Subcutaneous abdominal adipose tissue (tissue), 5 donors: ENCODE data around the gene SLC35G3.
"Not testable (repeated sequence)": the region's sequence is repeated elsewhere in the genome, so short reads cannot be mapped to it uniquely, and the experiment has no call there.

Experiments
- H3K27ac ChIP-seq: one replicate; pipeline ENCODE4 v1.7.0; 2013; ENCODE audit warnings: low read depth, mild to moderate bottlenecking, inconsistent platforms, low read length, moderate library complexity
- H3K27me3 ChIP-seq, 5 donors: one replicate each; pipeline ENCODE4 v1.7.0; 2013; ENCODE audit warnings: low read length in 5 of 5, inconsistent platforms in 1 of 5; ENCODE audit not compliant: control insufficient read depth in 5 of 5, insufficient read depth in 4 of 5
- H3K36me3 ChIP-seq, 5 donors: one replicate each; pipeline ENCODE4 v1.7.0; 2013; ENCODE audit warnings: low read length in 5 of 5; ENCODE audit not compliant: control insufficient read depth in 5 of 5, insufficient read depth in 5 of 5
- H3K4me1 ChIP-seq, 5 donors: one replicate each; pipeline ENCODE4 v1.7.0; 2013; ENCODE audit warnings: low read length in 5 of 5, mild to moderate bottlenecking in 3 of 5, moderate library complexity in 1 of 5; ENCODE audit not compliant: control insufficient read depth in 5 of 5, insufficient read depth in 5 of 5
- H3K4me3 ChIP-seq, 5 donors: one replicate each; pipeline ENCODE4 v1.7.0; 2013; ENCODE audit warnings: low read length in 5 of 5, low read depth in 1 of 5
- H3K9ac ChIP-seq, 5 donors: one replicate each; pipeline ENCODE4 v1.7.0; 2013; ENCODE audit warnings: low read length in 5 of 5, mild to moderate bottlenecking in 4 of 5, moderate library complexity in 3 of 5
- H3K9me3 ChIP-seq, 5 donors: one replicate each; pipeline ENCODE4 v1.7.0; 2013; ENCODE audit warnings: low read length in 5 of 5; ENCODE audit not compliant: control insufficient read depth in 5 of 5
- donor health status: healthy.
- donor health status: healthy.
- donor health status: healthy.
- donor health status: healthy.
- donor health status: healthy.

Gene SLC35G3

GRCh38 chr17:35214192-35214591 is 20.0 kb upstream of the SLC35G3 start:
- no peaks in the 10 kb centered on the region for H3K9me3 ChIP-seq
- H3K9ac ChIP-seq = no peak overlapping the region
- peak overlapping the region; percentile 14 for H3K27ac ChIP-seq
- no peaks in the 10 kb centered on the region for H3K36me3 ChIP-seq
- H3K4me1 ChIP-seq = peaks cover 0 to 38% (median 4%) of the 10 kb centered on the region in 5 donors
- no peaks in the 10 kb centered on the region for H3K27me3 ChIP-seq
- no peak overlapping the region for H3K4me3 ChIP-seq

- Histone ChIP-seq H3K4me1 (peaks cover 0 to 31% (median 2%) of the 10 kb centered on the region in 5 donors), H3K9ac (no peak overlapping the region), H3K36me3 (no peaks in the 10 kb centered on the region), H3K9me3 (no peaks in the 10 kb centered on the region), H3K4me3 (no peak overlapping the region), H3K27ac (peak overlapping the region; percentile 14), H3K27me3 (no peaks in the 10 kb centered on the region)
Observed at GRCh38 chr17:35213412-35213940, 19.3 kb upstream of the SLC35G3 start.

GRCh38 chr17:35212668-35213067 is 18.5 kb upstream of the SLC35G3 start:
- no peak overlapping the region for H3K9ac ChIP-seq
- H3K36me3 ChIP-seq = no peaks in the 10 kb centered on the region
- no peak overlapping the region for H3K4me3 ChIP-seq
- H3K4me1 ChIP-seq = peaks cover 0 to 28% (median 2%) of the 10 kb centered on the region in 5 donors
- no peak overlapping the region for H3K27ac ChIP-seq
- H3K27me3 ChIP-seq = no peaks in the 10 kb centered on the region
- no peaks in the 10 kb centered on the region for H3K9me3 ChIP-seq

- H3K27me3 ChIP-seq = no peaks in the 10 kb centered on the region
Observed at GRCh38 chr17:35210741-35211140, 16.5 kb upstream of the SLC35G3 start.

GRCh38 chr17:35202582-35202981 is 8.4 kb upstream of the SLC35G3 start:
- not testable (repeated sequence) for H3K9ac ChIP-seq, H3K27me3 ChIP-seq, H3K4me1 ChIP-seq, H3K9me3 ChIP-seq, H3K36me3 ChIP-seq, H3K4me3 ChIP-seq, H3K27ac ChIP-seq

More at GRCh38 chr17:35210741-35211140, 16.5 kb upstream of the SLC35G3 start:
- H3K9ac ChIP-seq = no peak overlapping the region
- no peaks in the 10 kb centered on the region for H3K36me3 ChIP-seq
- H3K4me3 ChIP-seq = no peak overlapping the region
- no peak overlapping the region for H3K27ac ChIP-seq
- no peaks in the 10 kb centered on the region for H3K9me3 ChIP-seq
- H3K4me1 ChIP-seq = peaks cover 0 to 28% (median 2%) of the 10 kb centered on the region in 5 donors

GRCh38 chr17:35195062-35195461 is 869 bp upstream of the SLC35G3 start:
- not testable (repeated sequence) for H3K27me3 ChIP-seq, H3K9me3 ChIP-seq, H3K4me1 ChIP-seq, H3K4me3 ChIP-seq, H3K9ac ChIP-seq, H3K36me3 ChIP-seq, H3K27ac ChIP-seq

- Histone ChIP-seq H3K9me3 (peaks cover 0 to 2% (median 0%) of the 10 kb centered on the region in 5 donors), H3K36me3 (no peaks in the 10 kb centered on the region), H3K27ac (no peak overlapping the region)
Observed at GRCh38 chr17:35192708-35193107, 1.5 kb downstream of the SLC35G3 start.

GRCh38 chr17:35191001-35191695 is 3.0 kb downstream of the SLC35G3 start:
- H3K36me3 ChIP-seq = no peaks in the 10 kb centered on the region
- H3K9me3 ChIP-seq = peaks cover 0 to 2% (median 0%) of the 10 kb centered on the region in 5 donors
- H3K4me1 ChIP-seq = no peaks in the 10 kb centered on the region
- no peak overlapping the region for H3K9ac ChIP-seq
- no peaks in the 10 kb centered on the region for H3K27me3 ChIP-seq
- no peak overlapping the region for H3K27ac ChIP-seq
- H3K4me3 ChIP-seq = no peak overlapping the region

More at GRCh38 chr17:35192708-35193107, 1.5 kb downstream of the SLC35G3 start:
- Histone ChIP-seq H3K27me3 (no peaks in the 10 kb centered on the region), H3K4me3 (no peak overlapping the region), H3K9ac (no peak overlapping the region), H3K4me1 (no peaks in the 10 kb centered on the region)

GRCh38 chr17:35189291-35189690 is 4.9 kb downstream of the SLC35G3 start:
- H3K27me3 ChIP-seq = peaks cover 0 to 3% (median 0%) of the 10 kb centered on the region in 5 donors
- H3K4me1 ChIP-seq = no peaks in the 10 kb centered on the region
- no peak overlapping the region for H3K4me3 ChIP-seq
- H3K36me3 ChIP-seq = no peaks in the 10 kb centered on the region
- H3K9ac ChIP-seq = no peak overlapping the region
- no peaks in the 10 kb centered on the region for H3K9me3 ChIP-seq
- no peak overlapping the region for H3K27ac ChIP-seq

- H3K4me1 ChIP-seq = no peaks in the 10 kb centered on the region
- H3K27ac ChIP-seq = no peak overlapping the region
- no peak overlapping the region for H3K9ac ChIP-seq
- H3K36me3 ChIP-seq = no peaks in the 10 kb centered on the region
- H3K27me3 ChIP-seq = peaks cover 0 to 3% (median 0%) of the 10 kb centered on the region in 5 donors
- no peaks in the 10 kb centered on the region for H3K9me3 ChIP-seq
- no peak overlapping the region for H3K4me3 ChIP-seq
Observed at GRCh38 chr17:35188111-35188510, 6.1 kb downstream of the SLC35G3 start.
